NCI-H1092 treated with DMSO at 0.1 percent for 48 hours (cell line): ENCODE data around the gene RIMKLB.
"Not testable (repeated sequence)": the region's sequence is repeated elsewhere in the genome, so short reads cannot be mapped to it uniquely, and the experiment has no call there.

ENCODE experiments used
- DNase-seq: peaks from one replicate; lab custom pipeline; 2025; lab: John Stamatoyannopoulos, UW

RIMKLB gene

GRCh38 chr12:8818526-8818925 lies 120.7 kb downstream of the RIMKLB start:
- no peak for DNase-seq

GRCh38 chr12:8819666-8819980 lies 121.8 kb downstream of the RIMKLB start:
- DNase-seq = no peak

GRCh38 chr12:8820676-8821407 lies 123.1 kb downstream of the RIMKLB start:
- not testable (repeated sequence) for DNase-seq

GRCh38 chr12:8821591-8821990 lies 123.8 kb downstream of the RIMKLB start:
- DNase-seq = no peak

GRCh38 chr12:8822298-8822697 lies 124.5 kb downstream of the RIMKLB start, which contains the start of gene A2ML1:
TSS of gene A2ML1 (plus strand) at chr12:8822621. CDS start at chr12:8822652, 31 bp downstream.
- DNase-seq = no peak

- DNase-seq = no peak
Measured at GRCh38 chr12:8823565-8824300, 125.9 kb downstream of the RIMKLB start.

- DNase-seq = no peak
Measured at GRCh38 chr12:8827551-8828256, 129.9 kb downstream of the RIMKLB start.

- DNase-seq = no peak
Measured at GRCh38 chr12:8828257-8829124, 130.7 kb downstream of the RIMKLB start.

GRCh38 chr12:8829125-8829518 lies 131.3 kb downstream of the RIMKLB start:
- no peak for DNase-seq

- no peak for DNase-seq
Measured at GRCh38 chr12:8829621-8830020, 131.8 kb downstream of the RIMKLB start.

GRCh38 chr12:8831116-8831515 lies 133.3 kb downstream of the RIMKLB start:
- no peak for DNase-seq

GRCh38 chr12:8832500-8832899 lies 134.7 kb downstream of the RIMKLB start:
- no peak for DNase-seq
